PC-3 (cell line): ENCODE measurements around the gene TFAP2B.

Source experiments
- CTCF ChIP-seq: fragments of 300-600 bp; sonication (generic); conservative IDR thresholded peaks from 2 replicates; pipeline ENCODE4 v1.5.1; 2017; ENCODE audit warnings: antibody characterized with exemption, low read depth, mild to moderate bottlenecking, low read length
- EZH2 ChIP-seq: fragments of 300-600 bp; sonication (generic); IDR thresholded peaks from one replicate; pipeline ENCODE4 v1.6.1; 2017; ENCODE audit warnings: antibody characterized with exemption, mild to moderate bottlenecking, low read length; ENCODE audit not compliant: unreplicated experiment

- TF ChIP-seq CTCF (no peak), EZH2 (no peak)
These were observed 40.0 kb upstream of the TFAP2B start for GRCh38 chr6:50778696-50779095.
